Colonic mucosa (tissue), 4 donors: ENCODE results near the gene FRRS1. TPM values are rescaled to one million over a fixed set of nuclear protein-coding genes. Genes with fewer than 3 reads are reported as not detected.
A peak's percentile ranks its signal among the peaks of the same experiment; 100 is the strongest.

Experiments used
- DNase-seq: peaks from one replicate; pipeline ENCODE4 v3.0.0-alpha.2; 2020
- H3K27ac ChIP-seq: fragments of 200-600 bp; one replicate; pipeline ENCODE4 v1.8.0; 2021
- H3K27me3 ChIP-seq: fragments of 200-600 bp; one replicate; pipeline ENCODE4 v1.8.0; 2021
- H3K36me3 ChIP-seq: fragments of 200-600 bp; one replicate; pipeline ENCODE4 v1.8.0; 2021
- H3K4me1 ChIP-seq: fragments of 200-600 bp; one replicate; pipeline ENCODE4 v1.8.0; 2021; ENCODE audit warnings: mild to moderate bottlenecking
- H3K4me3 ChIP-seq: fragments of 200-600 bp; one replicate; pipeline ENCODE4 v1.8.0; 2021
- H3K9ac ChIP-seq, 2 donors: one replicate each; pipeline ENCODE4 v1.7.0; 2013; ENCODE audit warnings: control low read depth in 2 of 2, low read depth in 2 of 2, low read length in 2 of 2
- H3K9me3 ChIP-seq: fragments of 200-600 bp; one replicate; pipeline ENCODE4 v1.8.0; 2021
- intact Hi-C: fragments of 100-400 bp; cut with DNase I; formaldehyde crosslinking; loops from one replicate; pipeline ENCODE4 v1.14.1; 2022
- total RNA-seq, 2 donors: library from RNA; stranded (reverse); fragmentation: NEBNext Ultra II Directional in 1 of 2; extraction: Animal tissue kit (Norgen Biotek cat#: 25700) in 1 of 2; gene quantifications; one replicate each; pipeline ENCODE4 v1.2.1, GENCODE V29; 2021
- TF ChIP-seq, protein P1 (sequence below): fragments of 200-600 bp; IDR thresholded peaks from one replicate; pipeline ENCODE4 v1.8.0; 2022; ENCODE audit warnings: antibody characterized with exemption, mild to moderate bottlenecking
- donor health status: healthy.
- donor health status: DM: no; HTN: no; CAD: no.
- donor health status: DM: no; HTN: no; CAD: no.

FRRS1 gene
- total RNA-seq, 2 donors from 2014 or later: 16.7 to 17.1 TPM

- no peaks in the 10 kb centered on the region for H3K9me3 ChIP-seq
- intact Hi-C loops: no loop called here
- H3K27ac ChIP-seq: no peak overlapping the region
- TF ChIP-seq, protein P1, sequence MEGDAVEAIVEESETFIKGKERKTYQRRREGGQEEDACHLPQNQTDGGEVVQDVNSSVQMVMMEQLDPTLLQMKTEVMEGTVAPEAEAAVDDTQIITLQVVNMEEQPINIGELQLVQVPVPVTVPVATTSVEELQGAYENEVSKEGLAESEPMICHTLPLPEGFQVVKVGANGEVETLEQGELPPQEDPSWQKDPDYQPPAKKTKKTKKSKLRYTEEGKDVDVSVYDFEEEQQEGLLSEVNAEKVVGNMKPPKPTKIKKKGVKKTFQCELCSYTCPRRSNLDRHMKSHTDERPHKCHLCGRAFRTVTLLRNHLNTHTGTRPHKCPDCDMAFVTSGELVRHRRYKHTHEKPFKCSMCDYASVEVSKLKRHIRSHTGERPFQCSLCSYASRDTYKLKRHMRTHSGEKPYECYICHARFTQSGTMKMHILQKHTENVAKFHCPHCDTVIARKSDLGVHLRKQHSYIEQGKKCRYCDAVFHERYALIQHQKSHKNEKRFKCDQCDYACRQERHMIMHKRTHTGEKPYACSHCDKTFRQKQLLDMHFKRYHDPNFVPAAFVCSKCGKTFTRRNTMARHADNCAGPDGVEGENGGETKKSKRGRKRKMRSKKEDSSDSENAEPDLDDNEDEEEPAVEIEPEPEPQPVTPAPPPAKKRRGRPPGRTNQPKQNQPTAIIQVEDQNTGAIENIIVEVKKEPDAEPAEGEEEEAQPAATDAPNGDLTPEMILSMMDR: no peak
- DNase-seq: no peak
- H3K36me3 ChIP-seq: no peaks in the 10 kb centered on the region
- H3K4me3 ChIP-seq: no peak overlapping the region
- H3K4me1 ChIP-seq: no peaks in the 10 kb centered on the region
- H3K27me3 ChIP-seq: no peaks in the 10 kb centered on the region
- no peak overlapping the region for H3K9ac ChIP-seq
Measured at GRCh38 chr1:99723251-99723650, 43.2 kb downstream of the FRRS1 start.

DNA sequence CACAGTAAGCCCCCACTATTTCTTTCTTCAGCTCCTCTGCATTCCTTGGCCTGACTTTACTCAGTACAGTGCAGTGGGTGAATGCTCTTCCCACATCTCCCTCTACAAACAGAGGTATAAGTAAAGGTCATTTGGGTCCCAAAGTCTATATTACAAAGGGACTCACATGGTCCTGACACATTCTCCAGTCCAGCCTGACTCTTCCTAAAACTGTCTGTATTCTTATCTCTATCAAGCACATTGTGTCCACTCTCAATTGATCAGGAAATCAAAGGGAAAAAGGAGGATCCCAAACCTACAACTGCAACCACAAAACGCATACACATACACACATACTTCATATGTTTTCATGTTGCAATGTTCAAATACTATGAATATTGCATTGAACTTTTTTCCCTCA is 49.4 kb downstream of the FRRS1 start:
- H3K9me3 ChIP-seq: no peaks in the 10 kb centered on the region
- H3K27me3 ChIP-seq: no peaks in the 10 kb centered on the region
- H3K4me3 ChIP-seq: no peak overlapping the region
- TF ChIP-seq, protein P1: no peak
- H3K27ac ChIP-seq: no peak overlapping the region
- intact Hi-C loops: no loop called here
- no peaks in the 10 kb centered on the region for H3K4me1 ChIP-seq
- DNase-seq: no peak
- H3K36me3 ChIP-seq: no peaks in the 10 kb centered on the region
- no peak overlapping the region for H3K9ac ChIP-seq

GRCh38 chr1:99713006-99713405 is 53.4 kb downstream of the FRRS1 start:
- Histone ChIP-seq H3K9me3 (no peaks in the 10 kb centered on the region), H3K36me3 (no peaks in the 10 kb centered on the region), H3K27ac (no peak overlapping the region), H3K27me3 (no peaks in the 10 kb centered on the region), H3K4me3 (no peak overlapping the region), H3K9ac (no peak overlapping the region), H3K4me1 (no peaks in the 10 kb centered on the region)
- TF ChIP-seq, protein P1: no peak
- intact Hi-C loops: no loop called here
- DNase-seq: no peak

- no peak for DNase-seq
- intact Hi-C loops: no loop called here
- no peaks in the 10 kb centered on the region for H3K36me3 ChIP-seq
Measured at GRCh38 chr1:99710994-99711393, 55.4 kb downstream of the FRRS1 start.

DNA sequence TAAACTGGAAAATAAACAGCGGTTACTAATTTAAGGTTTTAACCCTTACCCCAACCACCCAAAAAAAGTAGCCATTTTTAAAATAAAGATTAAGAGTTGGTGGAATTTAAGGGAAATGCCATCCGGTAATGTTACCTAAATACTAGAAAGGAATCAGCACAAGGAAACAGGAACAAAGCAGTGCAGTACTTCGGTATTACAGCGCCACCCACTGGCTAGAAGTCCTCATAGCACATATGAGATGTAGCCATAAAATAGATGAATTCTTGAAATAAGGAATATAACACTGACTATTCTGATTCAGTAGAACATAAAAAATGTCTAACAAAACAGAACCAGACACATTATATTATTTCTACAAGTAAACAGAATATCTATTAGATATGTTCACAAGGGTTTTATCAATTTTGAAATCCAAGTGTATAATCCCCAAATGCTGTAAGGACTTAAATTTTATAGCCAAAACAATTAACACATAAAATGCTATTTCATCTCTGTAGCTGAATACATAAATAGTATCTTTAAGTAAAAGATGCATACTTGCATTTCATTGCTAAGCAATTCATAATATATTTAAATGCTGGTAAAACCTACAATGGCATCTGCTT is 58.8 kb downstream of the FRRS1 start:
- Histone ChIP-seq H3K4me3 (no peak overlapping the region), H3K27ac (no peak overlapping the region), H3K36me3 (no peaks in the 10 kb centered on the region), H3K27me3 (no peaks in the 10 kb centered on the region), H3K9me3 (no peaks in the 10 kb centered on the region), H3K4me1 (no peaks in the 10 kb centered on the region), H3K9ac (no peak overlapping the region)
- intact Hi-C loops: loop anchor here (10.0 kb wide), 1 partner anchor 533 kb away; no protein-coding TSS in a partner anchor
- peak; percentile 74 for DNase-seq
- TF ChIP-seq, protein P1: peak; percentile 66

More at GRCh38 chr1:99710994-99711393, 55.4 kb downstream of the FRRS1 start:
- H3K4me1 ChIP-seq: no peaks in the 10 kb centered on the region
- H3K9ac ChIP-seq: no peak overlapping the region
- no peaks in the 10 kb centered on the region for H3K9me3 ChIP-seq
- H3K4me3 ChIP-seq: no peak overlapping the region
- TF ChIP-seq, protein P1: no peak
- H3K27ac ChIP-seq: no peak overlapping the region
- H3K27me3 ChIP-seq: no peaks in the 10 kb centered on the region
